AG04450 (cell line): ENCODE measurements around the gene FNDC3B. TPM values are rescaled to one million over a fixed set of nuclear protein-coding genes. Genes with fewer than 3 reads are reported as not detected.
A peak's percentile ranks its signal among the peaks of the same experiment; 100 is the strongest.

Source experiments
- CTCF ChIA-PET: fragments of 300-600, 350-600 bp; formaldehyde crosslinking; extraction: SDS; loops from one replicate; lab custom pipeline; 2022; ENCODE audit warnings: antibody characterized with exemption, inconsistent platforms; lab: Charles Lee
- POLR2A ChIA-PET: fragments of 350-600 bp; formaldehyde crosslinking; extraction: SDS; loops from one replicate; lab custom pipeline; 2021; ENCODE audit warnings: antibody characterized with exemption, inconsistent platforms; lab: Yijun Ruan, JAX
- DNase-seq: peaks from one replicate; pipeline ENCODE4 v3.0.0-alpha.2; 2011; ENCODE audit warnings: low read depth, low spot score
- H3K27ac ChIP-seq: one replicate; pipeline ENCODE4 v1.5.1; 2012; ENCODE audit warnings: low read depth, low read length, control low read depth
- H3K27me3 ChIP-seq: one replicate; pipeline ENCODE4 v1.6.0; 2012; ENCODE audit warnings: low read length; ENCODE audit not compliant: control insufficient read depth, insufficient read depth
- H3K4me3 ChIP-seq: 2 replicates; pipeline ENCODE4 v1.5.1; 2011; ENCODE audit warnings: mild to moderate bottlenecking, low read depth, low read length, control low read depth
- H3K9me3 ChIP-seq: 2 replicates; pipeline ENCODE4 v1.5.1; 2012; ENCODE audit warnings: low read length; ENCODE audit not compliant: control insufficient read depth, insufficient read depth
- polyA plus RNA-seq: library from polyadenylated mRNA; depleted of rRNA; stranded (reverse); fragments of >200 nt; gene quantifications from 2 replicates; pipeline ENCODE4 v1.2.3, GENCODE V29; 2011
- TF ChIP-seq, protein P1 (sequence below): IDR thresholded peaks from 2 replicates; pipeline ENCODE4 v1.5.1; 2011; ENCODE audit warnings: low read depth, low read length, control low read depth, inconsistent platforms

The FNDC3B gene
- polyA plus RNA-seq, 1 experiment = 39.5 TPM

DNA sequence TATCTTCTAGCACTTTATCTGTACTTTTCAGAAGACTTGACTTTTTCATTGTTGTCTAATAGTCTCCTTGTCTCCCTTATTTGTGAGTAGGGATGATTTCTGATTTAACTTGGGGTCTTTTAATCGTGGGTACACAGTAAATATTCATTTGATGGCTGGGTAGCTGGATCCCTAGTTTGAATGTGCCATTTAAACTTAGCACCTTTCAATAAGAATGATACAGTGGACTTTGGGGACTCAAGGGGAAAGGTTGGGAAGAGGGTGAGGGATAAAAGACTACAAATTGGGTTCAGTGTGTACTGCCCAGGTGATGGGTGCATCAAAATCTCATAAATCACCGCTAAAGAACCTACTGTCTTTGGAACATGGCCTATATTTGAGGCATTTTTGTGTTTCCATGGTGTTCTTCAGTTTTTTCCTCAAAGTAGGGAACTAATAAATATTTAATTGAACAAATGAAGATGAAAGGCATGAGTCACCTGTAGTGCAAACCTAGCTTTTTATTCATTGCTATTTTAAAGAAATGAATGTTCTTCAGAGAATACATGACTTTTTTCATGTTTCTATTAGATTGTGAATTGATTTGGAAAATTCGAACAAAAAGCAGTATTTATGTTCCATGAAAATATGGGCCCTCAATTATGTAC, 12.1 kb downstream of the FNDC3B start:
- CTCF ChIA-PET = interaction anchor here (0.7 kb wide), 2 partner anchors 276 to 280 kb away, joined by 3 to 4 read pairs; no protein-coding TSS in a partner anchor
- Histone ChIP-seq H3K9me3 (no peaks in the 10 kb centered on the region), H3K27me3 (no peaks in the 10 kb centered on the region), H3K4me3 (no peak overlapping the region), H3K27ac (no peak overlapping the region)
- POLR2A ChIA-PET = interaction anchor here (0.7 kb wide), 1 partner anchor 213 kb away, joined by 3 read pairs; no protein-coding TSS in a partner anchor
- DNase-seq = no peak
- TF ChIP-seq, protein P1, sequence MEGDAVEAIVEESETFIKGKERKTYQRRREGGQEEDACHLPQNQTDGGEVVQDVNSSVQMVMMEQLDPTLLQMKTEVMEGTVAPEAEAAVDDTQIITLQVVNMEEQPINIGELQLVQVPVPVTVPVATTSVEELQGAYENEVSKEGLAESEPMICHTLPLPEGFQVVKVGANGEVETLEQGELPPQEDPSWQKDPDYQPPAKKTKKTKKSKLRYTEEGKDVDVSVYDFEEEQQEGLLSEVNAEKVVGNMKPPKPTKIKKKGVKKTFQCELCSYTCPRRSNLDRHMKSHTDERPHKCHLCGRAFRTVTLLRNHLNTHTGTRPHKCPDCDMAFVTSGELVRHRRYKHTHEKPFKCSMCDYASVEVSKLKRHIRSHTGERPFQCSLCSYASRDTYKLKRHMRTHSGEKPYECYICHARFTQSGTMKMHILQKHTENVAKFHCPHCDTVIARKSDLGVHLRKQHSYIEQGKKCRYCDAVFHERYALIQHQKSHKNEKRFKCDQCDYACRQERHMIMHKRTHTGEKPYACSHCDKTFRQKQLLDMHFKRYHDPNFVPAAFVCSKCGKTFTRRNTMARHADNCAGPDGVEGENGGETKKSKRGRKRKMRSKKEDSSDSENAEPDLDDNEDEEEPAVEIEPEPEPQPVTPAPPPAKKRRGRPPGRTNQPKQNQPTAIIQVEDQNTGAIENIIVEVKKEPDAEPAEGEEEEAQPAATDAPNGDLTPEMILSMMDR = no peak

DNA sequence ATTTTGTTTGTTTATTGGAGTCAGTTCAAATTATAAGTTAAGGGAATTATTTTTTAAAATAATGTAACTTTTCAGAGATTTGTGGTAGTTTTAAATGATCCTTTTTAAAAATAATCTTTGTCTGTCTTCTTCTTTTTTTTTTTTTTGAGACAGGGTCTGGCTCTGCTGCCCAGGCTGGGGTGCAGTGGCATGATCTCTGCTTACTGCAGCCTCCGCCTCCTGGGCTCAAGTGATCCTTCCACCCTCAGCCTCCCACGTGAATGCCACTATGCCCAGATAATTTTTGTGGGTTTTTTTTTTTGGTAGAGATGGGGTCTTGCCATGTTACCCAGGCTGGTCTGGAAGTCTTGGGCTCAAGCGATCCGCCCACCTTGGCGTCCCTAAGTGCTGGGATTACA, 12.6 kb downstream of the FNDC3B start:
- ChIA-PET POLR2A (interaction anchor here (0.7 kb wide), 1 partner anchor 214 kb away, joined by 3 read pairs; no protein-coding TSS in a partner anchor), CTCF (interaction anchor here (0.7 kb wide), 1 partner anchor 280 kb away, joined by 3 read pairs; no protein-coding TSS in a partner anchor)
- no peak overlapping the region for H3K4me3 ChIP-seq
- H3K9me3 ChIP-seq = no peaks in the 10 kb centered on the region
- TF ChIP-seq, protein P1 = no peak
- no peaks in the 10 kb centered on the region for H3K27me3 ChIP-seq
- no peak overlapping the region for H3K27ac ChIP-seq
- no peak for DNase-seq

DNA sequence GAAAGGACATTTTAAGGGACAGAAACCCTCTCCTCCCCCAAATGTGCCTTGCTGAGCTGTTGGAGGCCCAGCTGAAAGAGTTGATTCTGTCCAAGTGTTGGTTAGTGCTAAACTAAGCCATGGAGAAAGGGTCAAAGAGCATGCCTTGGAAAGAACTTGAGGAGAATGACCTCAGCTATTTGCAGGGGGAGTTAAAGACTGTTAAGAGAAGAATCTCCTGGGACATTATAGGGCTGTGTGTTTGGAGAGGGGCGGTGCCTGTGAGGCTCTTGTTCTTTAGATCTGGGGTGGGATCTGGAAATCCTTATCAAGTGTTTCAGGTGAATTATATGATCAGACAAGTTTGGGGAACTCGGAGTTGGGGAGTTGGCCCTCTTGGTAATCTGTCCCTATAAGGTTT, 13.0 kb downstream of the FNDC3B start:
- TF ChIP-seq, protein P1 = no peak
- Histone ChIP-seq H3K4me3 (no peak overlapping the region), H3K9me3 (no peaks in the 10 kb centered on the region), H3K27me3 (no peaks in the 10 kb centered on the region), H3K27ac (no peak overlapping the region)
- POLR2A ChIA-PET = no interaction called here
- CTCF ChIA-PET = no interaction called here
- DNase-seq = no peak

DNA sequence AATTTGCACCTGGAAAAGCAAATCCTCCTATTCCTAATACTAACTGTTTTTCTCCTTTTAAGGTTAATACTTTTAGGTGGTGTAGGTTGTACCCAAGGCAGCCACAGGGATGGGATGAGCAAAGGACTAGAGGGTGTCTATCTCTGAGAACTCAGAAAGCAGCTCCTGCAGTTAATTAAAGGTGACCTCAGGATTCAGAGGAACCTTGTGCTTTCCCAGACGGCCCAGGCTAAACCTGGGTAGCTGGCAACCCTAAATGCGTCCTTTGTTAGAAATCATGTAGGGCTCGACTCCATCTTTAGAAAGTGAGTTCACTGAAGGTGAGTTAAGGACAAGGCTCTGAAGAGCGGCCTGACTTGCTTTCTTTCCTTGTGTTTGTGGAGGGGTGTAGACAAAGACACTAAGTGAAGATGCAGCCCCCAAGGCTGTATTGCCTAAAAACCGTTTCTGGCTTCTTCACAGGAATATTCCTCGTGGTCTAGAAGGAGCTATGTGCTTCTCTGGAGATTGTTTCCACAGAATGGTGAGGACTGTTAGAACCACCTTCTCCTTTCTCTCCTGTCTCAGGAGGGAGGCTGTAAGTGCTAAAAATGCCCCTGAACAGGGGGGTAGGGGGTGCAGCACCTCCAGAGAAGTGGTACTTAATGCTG, 14.9 kb downstream of the FNDC3B start:
- DNase-seq = no peak
- ChIA-PET CTCF (interaction anchor here (0.7 to 0.9 kb wide), 2 partner anchors 95 to 281 kb away, joined by 3 to 4 read pairs; no protein-coding TSS in a partner anchor), POLR2A (interaction anchor here (0.6 to 0.7 kb wide), 2 partner anchors 146 to 412 kb away, joined by 4 to 13 read pairs; no protein-coding TSS in a partner anchor)
- H3K27ac ChIP-seq = peak overlapping the region; percentile 24
- TF ChIP-seq, protein P1 = no peak
- H3K9me3 ChIP-seq = no peaks in the 10 kb centered on the region
- no peaks in the 10 kb centered on the region for H3K27me3 ChIP-seq
- H3K4me3 ChIP-seq = no peak overlapping the region

DNA sequence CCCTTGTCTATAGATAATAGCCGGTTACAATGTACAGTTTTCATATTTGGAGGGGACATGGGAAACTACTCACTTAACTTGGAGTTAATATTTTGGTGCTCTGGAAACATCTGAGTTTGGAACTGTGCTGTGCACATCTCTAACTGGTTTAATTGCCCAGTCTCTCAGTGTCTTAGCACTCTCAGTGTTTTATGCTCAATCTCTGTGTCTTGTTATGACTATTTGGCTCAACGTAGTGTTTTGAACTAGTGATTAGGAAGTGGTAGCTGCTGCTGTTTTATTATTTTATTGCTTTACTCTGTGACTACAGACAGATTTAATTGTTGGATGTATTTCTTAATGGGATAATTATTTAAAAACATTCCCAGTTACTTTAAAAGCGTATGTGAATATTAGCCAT, 17.0 kb downstream of the FNDC3B start:
- ChIA-PET POLR2A (interaction anchor here (1.2 kb wide), 1 partner anchor 11 kb away, joined by 6 read pairs; no protein-coding TSS in a partner anchor), CTCF (no interaction called here)
- H3K27ac ChIP-seq = no peak overlapping the region
- H3K4me3 ChIP-seq = no peak overlapping the region
- no peaks in the 10 kb centered on the region for H3K9me3 ChIP-seq
- TF ChIP-seq, protein P1 = no peak
- DNase-seq = no peak
- no peaks in the 10 kb centered on the region for H3K27me3 ChIP-seq
